ENCODE data around the gene FBXL7. TPM values are rescaled to one million over a fixed set of nuclear protein-coding genes. Genes with fewer than 3 reads are reported as not detected.

Gene FBXL7
- total RNA-seq, 1 donor from 2014 or later = 4.4 TPM

DNA sequence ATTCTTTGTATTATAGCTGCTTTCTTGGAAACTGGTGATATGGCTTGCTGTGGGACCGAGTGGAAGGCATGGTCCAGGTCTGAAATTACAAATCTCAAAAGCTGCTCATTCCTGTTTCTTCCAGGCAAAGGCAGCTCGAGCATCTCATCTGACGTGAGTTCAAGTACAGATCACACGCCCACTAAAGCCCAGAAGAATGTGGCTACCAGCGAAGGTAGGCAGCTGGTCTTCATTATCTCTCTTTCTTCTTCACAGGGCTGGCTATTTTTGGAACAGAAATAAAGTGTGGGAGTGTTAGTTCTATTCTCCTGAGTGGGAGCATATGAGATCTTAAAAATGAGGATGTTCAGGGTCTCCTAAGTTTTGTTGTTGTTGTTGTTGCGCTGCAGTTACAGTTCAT lies 115.9 kb downstream of the FBXL7 start:
- no peak overlapping the region for H3K4me3 ChIP-seq (ENCODE audit: low read depth, low read length)
- TF ChIP-seq, protein P1, sequence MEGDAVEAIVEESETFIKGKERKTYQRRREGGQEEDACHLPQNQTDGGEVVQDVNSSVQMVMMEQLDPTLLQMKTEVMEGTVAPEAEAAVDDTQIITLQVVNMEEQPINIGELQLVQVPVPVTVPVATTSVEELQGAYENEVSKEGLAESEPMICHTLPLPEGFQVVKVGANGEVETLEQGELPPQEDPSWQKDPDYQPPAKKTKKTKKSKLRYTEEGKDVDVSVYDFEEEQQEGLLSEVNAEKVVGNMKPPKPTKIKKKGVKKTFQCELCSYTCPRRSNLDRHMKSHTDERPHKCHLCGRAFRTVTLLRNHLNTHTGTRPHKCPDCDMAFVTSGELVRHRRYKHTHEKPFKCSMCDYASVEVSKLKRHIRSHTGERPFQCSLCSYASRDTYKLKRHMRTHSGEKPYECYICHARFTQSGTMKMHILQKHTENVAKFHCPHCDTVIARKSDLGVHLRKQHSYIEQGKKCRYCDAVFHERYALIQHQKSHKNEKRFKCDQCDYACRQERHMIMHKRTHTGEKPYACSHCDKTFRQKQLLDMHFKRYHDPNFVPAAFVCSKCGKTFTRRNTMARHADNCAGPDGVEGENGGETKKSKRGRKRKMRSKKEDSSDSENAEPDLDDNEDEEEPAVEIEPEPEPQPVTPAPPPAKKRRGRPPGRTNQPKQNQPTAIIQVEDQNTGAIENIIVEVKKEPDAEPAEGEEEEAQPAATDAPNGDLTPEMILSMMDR (IDR thresholded peaks at IDR 0.05; ENCODE audit: insufficient read depth, low read length, poor library complexity, severe bottlenecking) = no peak
- H3K36me3 ChIP-seq (ENCODE audit: control insufficient read depth, insufficient read depth, low read length) = no peaks in the 10 kb centered on the region
- DNase-seq (ENCODE audit: low read depth) = no peak
- H3K27me3 ChIP-seq (ENCODE audit: control insufficient read depth, insufficient read depth, low read length) = no peaks in the 10 kb centered on the region

DNA sequence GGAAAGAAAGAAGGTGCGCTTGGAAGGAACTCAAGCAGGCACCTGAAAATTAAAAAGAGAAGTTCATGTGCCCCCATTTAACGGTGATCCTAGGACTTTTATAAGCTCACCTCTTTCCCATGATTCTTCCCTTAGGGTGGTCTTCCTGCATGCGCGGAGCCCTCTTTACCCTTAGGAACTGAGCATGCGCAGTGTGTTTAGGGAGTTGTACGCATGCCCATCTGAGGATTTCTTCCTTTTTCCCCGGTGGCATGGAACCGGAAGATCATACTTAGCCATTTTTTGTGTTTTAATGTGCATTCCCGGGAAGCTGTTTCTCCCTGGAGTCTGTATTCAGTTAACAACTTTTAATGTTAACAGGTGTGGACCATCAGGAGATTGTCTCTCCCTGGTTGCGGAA lies 119.0 kb downstream of the FBXL7 start:
- H3K27me3 ChIP-seq (ENCODE audit: control insufficient read depth, insufficient read depth, low read length) = no peaks in the 10 kb centered on the region
- H3K4me3 ChIP-seq (ENCODE audit: low read depth, low read length) = no peak overlapping the region
- TF ChIP-seq, protein P1 (IDR thresholded peaks at IDR 0.05; ENCODE audit: insufficient read depth, low read length, poor library complexity, severe bottlenecking) = no peak
- no peak for DNase-seq (ENCODE audit: low read depth)
- H3K36me3 ChIP-seq (ENCODE audit: control insufficient read depth, insufficient read depth, low read length) = no peaks in the 10 kb centered on the region

DNA sequence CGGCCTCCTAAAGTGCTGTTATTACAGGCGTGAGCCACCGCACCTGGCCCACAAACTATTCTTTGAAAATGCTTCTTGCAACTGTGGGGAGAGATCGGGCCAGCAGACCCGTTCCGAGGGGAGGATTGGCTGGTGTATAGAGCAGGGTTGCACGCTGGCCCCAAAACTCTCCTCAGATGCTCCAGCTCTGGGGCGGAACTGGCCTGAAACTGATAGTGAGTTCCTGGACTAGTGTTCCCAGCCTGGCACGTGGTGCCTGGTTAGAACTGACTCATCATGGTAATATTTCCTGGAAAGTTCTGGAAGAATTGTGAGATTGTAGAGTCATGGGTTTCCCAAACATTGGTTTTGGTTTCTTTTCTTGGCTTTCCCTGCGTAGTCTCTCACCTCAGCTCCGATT lies 120.5 kb downstream of the FBXL7 start:
- H3K36me3 ChIP-seq (ENCODE audit: control insufficient read depth, insufficient read depth, low read length) = no peaks in the 10 kb centered on the region
- peak; percentile 10 for DNase-seq (ENCODE audit: low read depth)
- H3K27me3 ChIP-seq (ENCODE audit: control insufficient read depth, insufficient read depth, low read length) = no peaks in the 10 kb centered on the region
- H3K4me3 ChIP-seq (ENCODE audit: low read depth, low read length) = no peak overlapping the region
- TF ChIP-seq, protein P1 (IDR thresholded peaks at IDR 0.05; ENCODE audit: insufficient read depth, low read length, poor library complexity, severe bottlenecking) = no peak

DNA sequence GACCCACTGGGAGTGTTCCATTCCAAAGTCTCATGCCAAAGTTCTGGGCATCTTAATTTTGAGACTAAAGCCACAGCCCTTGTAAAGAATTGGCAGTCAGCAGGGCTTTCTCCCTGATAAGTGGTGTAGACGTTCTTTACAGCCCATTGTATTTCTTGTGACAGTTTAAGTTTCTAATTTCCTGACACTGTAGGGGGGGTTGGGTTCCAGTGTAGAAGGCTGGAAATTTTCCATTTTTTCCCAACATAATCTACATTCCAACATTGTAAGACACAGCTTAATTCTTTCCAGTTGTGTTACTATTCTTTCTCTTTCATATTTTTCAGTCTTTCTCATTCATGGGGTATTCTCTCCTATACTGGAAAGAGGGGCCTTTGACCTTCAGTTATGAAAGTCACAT lies 121.1 kb downstream of the FBXL7 start:
- DNase-seq (ENCODE audit: low read depth) = no peak
- H3K36me3 ChIP-seq (ENCODE audit: control insufficient read depth, insufficient read depth, low read length) = no peaks in the 10 kb centered on the region
- H3K4me3 ChIP-seq (ENCODE audit: low read depth, low read length) = no peak overlapping the region

DNA sequence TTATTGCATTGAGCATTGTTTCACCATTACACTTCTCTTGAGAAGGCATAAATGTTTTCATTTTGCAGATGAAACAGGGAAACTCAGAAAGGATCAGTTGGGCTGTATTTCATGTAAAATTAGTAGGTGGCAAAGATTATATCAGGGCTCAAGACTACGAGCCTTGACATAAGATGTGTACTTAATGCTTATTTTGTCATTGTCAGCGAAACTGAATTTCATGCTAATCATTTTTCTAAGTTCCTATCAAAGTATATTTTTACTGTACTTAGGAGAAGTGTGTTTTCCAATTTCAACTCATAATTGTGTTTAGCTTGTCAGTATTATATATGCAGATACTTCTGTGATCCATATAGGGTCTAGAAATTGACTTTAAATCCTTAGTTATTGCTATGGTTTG lies 123.8 kb downstream of the FBXL7 start:
- DNase-seq (ENCODE audit: low read depth) = no peak
- Histone ChIP-seq H3K4me3 (ENCODE audit: low read depth, low read length) (no peak overlapping the region), H3K27me3 (ENCODE audit: control insufficient read depth, insufficient read depth, low read length) (no peaks in the 10 kb centered on the region), H3K36me3 (ENCODE audit: control insufficient read depth, insufficient read depth, low read length) (no peaks in the 10 kb centered on the region)
- TF ChIP-seq, protein P1 (IDR thresholded peaks at IDR 0.05; ENCODE audit: insufficient read depth, low read length, poor library complexity, severe bottlenecking) = no peak

More for the DNA sequence above, 121.1 kb downstream of the FBXL7 start:
- no peaks in the 10 kb centered on the region for H3K27me3 ChIP-seq (ENCODE audit: control insufficient read depth, insufficient read depth, low read length)
- TF ChIP-seq, protein P1 (IDR thresholded peaks at IDR 0.05; ENCODE audit: insufficient read depth, low read length, poor library complexity, severe bottlenecking) = no peak

DNA sequence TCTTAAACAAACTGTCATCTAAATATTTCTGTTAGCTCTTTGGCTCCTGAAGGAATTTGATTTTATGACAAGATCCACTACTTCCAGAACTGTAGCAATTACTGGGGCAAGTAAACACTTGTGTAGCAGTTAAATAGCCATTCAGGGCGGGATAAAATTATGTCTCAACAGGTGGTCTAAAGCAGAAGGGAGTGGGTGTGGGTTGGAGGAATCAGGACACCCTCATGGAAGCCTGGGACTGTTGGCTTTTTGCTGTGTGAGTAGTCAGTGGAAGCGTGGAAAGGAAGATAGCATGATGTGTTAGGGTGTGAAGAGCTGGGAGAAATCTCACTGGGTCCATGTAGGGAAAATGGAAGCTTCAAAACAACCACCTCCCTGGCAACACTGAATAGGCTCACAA lies 127.1 kb downstream of the FBXL7 start:
- Histone ChIP-seq H3K36me3 (ENCODE audit: control insufficient read depth, insufficient read depth, low read length) (no peaks in the 10 kb centered on the region), H3K27me3 (ENCODE audit: control insufficient read depth, insufficient read depth, low read length) (no peaks in the 10 kb centered on the region), H3K4me3 (ENCODE audit: low read depth, low read length) (no peak overlapping the region)
- TF ChIP-seq, protein P1 (IDR thresholded peaks at IDR 0.05; ENCODE audit: insufficient read depth, low read length, poor library complexity, severe bottlenecking) = no peak
- no peak for DNase-seq (ENCODE audit: low read depth)

Measured in kidney epithelial cell (primary cell).